Fibroblast of lung (primary cell): ENCODE measurements around the gene TAB2. TPM values are rescaled to one million over a fixed set of nuclear protein-coding genes. Genes with fewer than 3 reads are reported as not detected.

ENCODE experiments used
- DNase-seq, 2 donors: peaks; one replicate each; pipeline versions ENCODE4 v3.0.0 to v3.0.0-alpha.2; 2010; ENCODE audit warnings: low read depth in 2 of 2
- H2AFZ ChIP-seq: 2 replicates; pipeline ENCODE4 v1.5.1; 2012; ENCODE audit warnings: low read length, control low read depth, inconsistent platforms
- H3K27ac ChIP-seq: 2 replicates; pipeline ENCODE4 v1.5.1; 2011; ENCODE audit warnings: low read length, control low read depth; ENCODE audit not compliant: insufficient read depth
- H3K27me3 ChIP-seq: 2 replicates; pipeline ENCODE4 v1.5.1; 2011; ENCODE audit warnings: mild to moderate bottlenecking, low read length; ENCODE audit not compliant: control insufficient read depth, insufficient read depth
- H3K36me3 ChIP-seq: 2 replicates; pipeline ENCODE4 v1.5.1; 2011; ENCODE audit warnings: low read length; ENCODE audit not compliant: control insufficient read depth, insufficient read depth
- H3K4me1 ChIP-seq: 2 replicates; pipeline ENCODE4 v1.5.1; 2011; ENCODE audit warnings: low read length; ENCODE audit not compliant: control insufficient read depth, insufficient read depth; ENCODE audit errors: extremely low read depth
- H3K4me2 ChIP-seq: 2 replicates; pipeline ENCODE4 v1.5.1; 2011; ENCODE audit warnings: low read length, control low read depth; ENCODE audit not compliant: insufficient read depth; ENCODE audit errors: extremely low read depth
- H3K4me3 ChIP-seq, 4 experiments: fragments of 200-600 bp in 1 of 4; sonication (generic) in 1 of 4; replicated peaks in 1 of 4; 2 replicates each; pipeline ENCODE4 v1.5.1; 2011 to 2016; ENCODE audit warnings: low read length in 4 of 4, low read depth in 3 of 4, mild to moderate bottlenecking in 3 of 4, control low read depth in 2 of 4, inconsistent platforms in 1 of 4, mixed read lengths in 1 of 4; ENCODE audit not compliant: insufficient read depth in 1 of 4; ENCODE audit errors: control extremely low read depth in 1 of 4
- H3K79me2 ChIP-seq: 2 replicates; pipeline ENCODE4 v1.5.1; 2012; ENCODE audit warnings: mild to moderate bottlenecking, low read length, inconsistent platforms; ENCODE audit not compliant: control insufficient read depth, insufficient read depth
- H3K9ac ChIP-seq: 2 replicates; pipeline ENCODE4 v1.5.1; 2011; ENCODE audit warnings: mild to moderate bottlenecking, low read length, control low read depth; ENCODE audit not compliant: insufficient read depth
- H3K9me3 ChIP-seq: 2 replicates; pipeline ENCODE4 v1.5.1; 2012; ENCODE audit warnings: low read depth, low read length; ENCODE audit not compliant: control insufficient read depth, insufficient read depth
- H4K20me1 ChIP-seq: 2 replicates; pipeline ENCODE4 v1.5.1; 2011; ENCODE audit warnings: low read length; ENCODE audit not compliant: control insufficient read depth, insufficient read depth; ENCODE audit errors: extremely low read depth
- EZH2 ChIP-seq: IDR thresholded peaks from 2 replicates; pipeline ENCODE4 v1.5.1; 2012; ENCODE audit warnings: low read length, control low read depth, mild to moderate bottlenecking; ENCODE audit errors: missing control alignments
- polyA plus RNA-seq, 2 donors: library from polyadenylated mRNA; depleted of rRNA in 1 of 2; stranded (reverse) in 1 of 2; unstranded in 1 of 2; fragments of >200 nt; gene quantifications; 2 replicates each; pipeline ENCODE4 v1.2.1, GENCODE V29; 2011 to 2012; ENCODE audit warnings: missing spikeins in 1 of 2
- total RNA-seq: library from RNA; depleted of rRNA; stranded (reverse); fragments of >200 nt; gene quantifications from 2 replicates; pipeline ENCODE4 v1.2.1, GENCODE V29; 2014
- TF ChIP-seq, protein P1 (sequence below), 2 donors: IDR thresholded peaks in 1 of 2; conservative IDR thresholded peaks in 1 of 2; 1 replicate in 1 of 2; 2 replicates in 1 of 2; pipeline ENCODE4 v1.5.1; 2011 to 2012; ENCODE audit warnings: low read length in 2 of 2, control low read depth in 1 of 2, inconsistent platforms in 1 of 2, low read depth in 1 of 2, mild to moderate bottlenecking in 1 of 2

TAB2 gene
- total and polyA plus RNA-seq, 2 donors (not counting 1 experiment from before 2014, with no cell fraction given): 27.2 to 49.7 TPM

DNA sequence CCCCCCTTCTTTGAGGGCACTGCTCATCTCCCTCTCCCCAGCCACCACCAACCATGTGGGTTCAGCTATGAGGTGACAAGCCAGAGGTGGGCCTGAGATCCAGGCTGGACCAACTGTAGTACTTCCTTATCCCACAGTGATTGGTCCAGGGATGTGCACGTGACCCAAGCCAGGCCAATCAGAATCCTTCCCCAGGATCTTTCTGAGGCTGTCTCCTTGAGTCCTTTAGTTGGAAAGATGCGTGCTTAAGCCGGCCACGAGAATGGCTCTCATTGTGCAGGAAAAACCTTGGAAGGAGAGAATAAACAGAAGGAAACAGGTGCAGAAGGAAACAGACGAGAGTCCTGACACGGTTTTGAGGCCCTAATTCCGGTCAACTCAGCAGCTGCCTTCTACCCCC is 128.1 kb downstream of the TAB2 start:
- Histone ChIP-seq H2AFZ (no peak overlapping the region), H3K4me1 (no peaks in the 10 kb centered on the region), H3K9me3 (peaks cover 3% of the 10 kb centered on the region), H3K27ac (no peak overlapping the region), H3K4me3 (no peak overlapping the region), H4K20me1 (peaks cover 3% of the 10 kb centered on the region), H3K4me2 (no peak overlapping the region), H3K79me2 (no peaks in the 10 kb centered on the region), H3K36me3 (no peaks in the 10 kb centered on the region), H3K27me3 (peaks cover 9% of the 10 kb centered on the region), H3K9ac (no peak overlapping the region)
- DNase-seq: no peak
- TF ChIP-seq, protein P1, sequence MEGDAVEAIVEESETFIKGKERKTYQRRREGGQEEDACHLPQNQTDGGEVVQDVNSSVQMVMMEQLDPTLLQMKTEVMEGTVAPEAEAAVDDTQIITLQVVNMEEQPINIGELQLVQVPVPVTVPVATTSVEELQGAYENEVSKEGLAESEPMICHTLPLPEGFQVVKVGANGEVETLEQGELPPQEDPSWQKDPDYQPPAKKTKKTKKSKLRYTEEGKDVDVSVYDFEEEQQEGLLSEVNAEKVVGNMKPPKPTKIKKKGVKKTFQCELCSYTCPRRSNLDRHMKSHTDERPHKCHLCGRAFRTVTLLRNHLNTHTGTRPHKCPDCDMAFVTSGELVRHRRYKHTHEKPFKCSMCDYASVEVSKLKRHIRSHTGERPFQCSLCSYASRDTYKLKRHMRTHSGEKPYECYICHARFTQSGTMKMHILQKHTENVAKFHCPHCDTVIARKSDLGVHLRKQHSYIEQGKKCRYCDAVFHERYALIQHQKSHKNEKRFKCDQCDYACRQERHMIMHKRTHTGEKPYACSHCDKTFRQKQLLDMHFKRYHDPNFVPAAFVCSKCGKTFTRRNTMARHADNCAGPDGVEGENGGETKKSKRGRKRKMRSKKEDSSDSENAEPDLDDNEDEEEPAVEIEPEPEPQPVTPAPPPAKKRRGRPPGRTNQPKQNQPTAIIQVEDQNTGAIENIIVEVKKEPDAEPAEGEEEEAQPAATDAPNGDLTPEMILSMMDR (conservative IDR thresholded peaks at IDR 0.05 in 1 of 2, IDR thresholded peaks at IDR 0.05 in 1 of 2; ENCODE audit: low read depth in 1 of 2, low read length in 2 of 2): no peak
- TF ChIP-seq EZH2: no peak

DNA sequence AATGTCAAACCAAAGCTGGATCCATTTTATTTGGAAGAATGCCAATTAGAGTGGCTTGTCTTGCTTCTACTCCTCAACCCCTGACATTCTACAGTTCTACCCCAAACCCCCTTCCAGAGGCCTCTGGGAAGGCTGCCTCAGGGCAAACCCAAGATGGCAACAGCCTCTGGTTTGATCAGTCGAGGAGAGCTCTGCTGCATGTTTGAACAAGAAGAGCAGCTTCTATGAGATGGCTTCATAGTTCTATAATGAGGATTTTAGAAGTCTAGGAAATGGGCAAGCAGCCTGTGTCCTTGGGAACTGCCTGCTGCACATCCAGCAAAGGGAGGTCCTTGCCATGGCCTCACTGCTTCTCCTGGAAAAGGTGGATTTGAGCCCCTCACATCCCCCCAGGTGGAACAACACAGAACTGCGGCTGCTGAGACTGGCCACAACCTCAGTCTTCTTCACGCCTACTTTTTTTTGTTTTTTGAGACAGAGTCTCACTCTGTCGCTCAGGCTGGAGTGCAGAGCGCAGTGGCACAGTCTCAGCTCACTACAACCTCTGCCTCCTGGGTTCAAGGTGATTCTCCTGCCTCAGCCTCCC is 129.4 kb downstream of the TAB2 start:
- H4K20me1 ChIP-seq: peaks cover 3% of the 10 kb centered on the region
- peaks cover 16% of the 10 kb centered on the region for H3K27me3 ChIP-seq
- TF ChIP-seq, protein P1 (conservative IDR thresholded peaks at IDR 0.05 in 1 of 2, IDR thresholded peaks at IDR 0.05 in 1 of 2; ENCODE audit: low read depth in 1 of 2, low read length in 2 of 2): no peak
- no peak for TF ChIP-seq EZH2
- peaks cover 3% of the 10 kb centered on the region for H3K9me3 ChIP-seq
- H3K4me3 ChIP-seq: no peak overlapping the region
- H3K36me3 ChIP-seq: no peaks in the 10 kb centered on the region
- no peak overlapping the region for H3K4me2 ChIP-seq
- H2AFZ ChIP-seq: no peak overlapping the region
- no peak overlapping the region for H3K27ac ChIP-seq
- no peak for DNase-seq
- no peak overlapping the region for H3K9ac ChIP-seq
- no peaks in the 10 kb centered on the region for H3K4me1 ChIP-seq
- no peaks in the 10 kb centered on the region for H3K79me2 ChIP-seq

- TF ChIP-seq, protein P1 (conservative IDR thresholded peaks at IDR 0.05 in 1 of 2, IDR thresholded peaks at IDR 0.05 in 1 of 2; ENCODE audit: low read depth in 1 of 2, low read length in 2 of 2): no peak
- TF ChIP-seq EZH2: no peak
- no peak for DNase-seq
- H3K27ac ChIP-seq: no peak overlapping the region
- peaks cover 3% of the 10 kb centered on the region for H3K9me3 ChIP-seq
- H3K27me3 ChIP-seq: peaks cover 16% of the 10 kb centered on the region
- H3K4me2 ChIP-seq: no peak overlapping the region
- no peak overlapping the region for H2AFZ ChIP-seq
- no peaks in the 10 kb centered on the region for H3K79me2 ChIP-seq
- H3K4me1 ChIP-seq: peaks cover 2% of the 10 kb centered on the region
- H3K4me3 ChIP-seq: no peak overlapping the region
- peaks cover 3% of the 10 kb centered on the region for H4K20me1 ChIP-seq
- H3K36me3 ChIP-seq: no peaks in the 10 kb centered on the region
- no peak overlapping the region for H3K9ac ChIP-seq
These were observed 131.4 kb downstream of the TAB2 start for GRCh38 chr6:149448821-149449453.
